ENCODE results near the gene SMOC1.

SMOC1 gene

GRCh38 chr14:69865701-69866365, 13.4 kb upstream of the SMOC1 start:
- Histone ChIP-seq H3K4me1 (ENCODE audit: insufficient read depth, low read length) (peaks cover 4% of the 10 kb centered on the region; the same call in 1 of the 2 replicates), H3K9me3 (ENCODE audit: insufficient read depth, low read depth, low read length) (peaks cover 11% of the 10 kb centered on the region; the same call in 1 of the 2 replicates), H3K27me3 (ENCODE audit: insufficient read depth, low read length) (peaks cover 1% of the 10 kb centered on the region; the same call in 1 of the 2 replicates), H3K9ac (ENCODE audit: low read depth, low read length) (no peak overlapping the region), H3K4me3 (ENCODE audit: low read length) (no peak overlapping the region), H3K36me3 (ENCODE audit: insufficient read depth, low read depth, low read length) (no peaks in the 10 kb centered on the region), H3K27ac (ENCODE audit: low read length) (no peak overlapping the region)

DNA sequence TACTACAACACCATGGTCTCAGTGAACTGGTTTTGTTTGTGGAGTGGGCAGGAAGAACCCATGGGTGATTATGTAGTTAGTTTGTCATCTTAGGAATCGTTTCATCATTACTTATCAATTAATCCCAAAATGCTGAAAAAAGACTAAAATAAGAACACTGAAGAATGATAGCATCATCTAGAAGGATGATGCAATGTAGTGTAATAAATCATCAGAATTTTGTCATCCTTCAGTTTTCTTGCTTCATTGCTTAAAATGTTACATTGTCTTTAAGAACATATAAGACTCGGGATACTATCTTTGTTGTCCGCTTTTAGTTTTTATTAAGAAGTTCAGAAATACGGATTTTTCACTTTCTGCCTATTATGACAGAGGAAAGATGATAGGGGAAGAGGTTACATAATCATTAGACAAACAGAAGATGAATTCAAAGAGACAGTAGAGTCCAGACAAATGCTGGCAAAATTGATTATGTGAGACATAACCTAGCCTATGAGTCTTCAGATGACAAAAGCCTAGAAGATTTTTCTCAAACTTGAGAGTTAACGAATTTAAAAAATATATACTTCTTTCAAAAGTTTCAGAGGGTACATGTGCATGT, 10.8 kb upstream of the SMOC1 start:
- H3K27ac ChIP-seq (ENCODE audit: low read length): no peak overlapping the region
- no peaks in the 10 kb centered on the region for H3K4me1 ChIP-seq (ENCODE audit: insufficient read depth, low read length)
- peaks cover 11% of the 10 kb centered on the region; the same call in 1 of the 2 replicates for H3K9me3 ChIP-seq (ENCODE audit: insufficient read depth, low read depth, low read length)
- no peak overlapping the region for H3K4me3 ChIP-seq (ENCODE audit: low read length)
- H3K27me3 ChIP-seq (ENCODE audit: insufficient read depth, low read length): no peaks in the 10 kb centered on the region
- H3K36me3 ChIP-seq (ENCODE audit: insufficient read depth, low read depth, low read length): no peaks in the 10 kb centered on the region
- no peak overlapping the region for H3K9ac ChIP-seq (ENCODE audit: low read depth, low read length)

DNA sequence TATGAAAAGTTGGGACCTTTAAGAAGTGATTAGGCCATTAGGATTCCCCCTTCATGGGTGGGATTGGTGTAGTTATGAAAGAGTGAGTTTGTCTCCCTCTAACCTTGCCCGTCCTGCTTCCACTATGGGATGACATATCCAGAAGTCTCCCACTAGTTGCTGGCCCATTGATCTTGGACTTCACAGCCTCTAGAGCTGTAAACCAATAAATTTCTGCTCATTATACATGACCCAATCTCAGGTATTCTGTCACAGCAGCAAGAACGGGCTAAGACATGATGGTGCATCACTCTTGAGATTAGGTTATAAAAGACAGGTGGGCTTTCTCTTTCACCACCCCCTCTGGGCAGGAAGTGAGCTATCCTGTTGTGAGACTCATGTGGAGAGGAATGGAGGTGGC, 8.6 kb upstream of the SMOC1 start:
- no peak overlapping the region for H3K9ac ChIP-seq (ENCODE audit: low read depth, low read length)
- no peaks in the 10 kb centered on the region for H3K27me3 ChIP-seq (ENCODE audit: insufficient read depth, low read length)
- no peak overlapping the region for H3K27ac ChIP-seq (ENCODE audit: low read length)
- H3K4me3 ChIP-seq (ENCODE audit: low read length): no peak overlapping the region
- H3K9me3 ChIP-seq (ENCODE audit: insufficient read depth, low read depth, low read length): peaks cover 9% of the 10 kb centered on the region; the same call in 1 of the 2 replicates
- H3K36me3 ChIP-seq (ENCODE audit: insufficient read depth, low read depth, low read length): no peaks in the 10 kb centered on the region
- no peaks in the 10 kb centered on the region for H3K4me1 ChIP-seq (ENCODE audit: insufficient read depth, low read length)

- no peaks in the 10 kb centered on the region for H3K36me3 ChIP-seq (ENCODE audit: insufficient read depth, low read depth, low read length)
- no peaks in the 10 kb centered on the region for H3K4me1 ChIP-seq (ENCODE audit: insufficient read depth, low read length)
- peaks cover 27% of the 10 kb centered on the region for H3K27me3 ChIP-seq (ENCODE audit: insufficient read depth, low read length)
- no peak overlapping the region for H3K9ac ChIP-seq (ENCODE audit: low read depth, low read length)
- no peak overlapping the region for H3K27ac ChIP-seq (ENCODE audit: low read length)
- no peak overlapping the region for H3K4me3 ChIP-seq (ENCODE audit: low read length)
- H3K9me3 ChIP-seq (ENCODE audit: insufficient read depth, low read depth, low read length): no peaks in the 10 kb centered on the region
Measured at GRCh38 chr14:69873877-69874780, 5.1 kb upstream of the SMOC1 start.

DNA sequence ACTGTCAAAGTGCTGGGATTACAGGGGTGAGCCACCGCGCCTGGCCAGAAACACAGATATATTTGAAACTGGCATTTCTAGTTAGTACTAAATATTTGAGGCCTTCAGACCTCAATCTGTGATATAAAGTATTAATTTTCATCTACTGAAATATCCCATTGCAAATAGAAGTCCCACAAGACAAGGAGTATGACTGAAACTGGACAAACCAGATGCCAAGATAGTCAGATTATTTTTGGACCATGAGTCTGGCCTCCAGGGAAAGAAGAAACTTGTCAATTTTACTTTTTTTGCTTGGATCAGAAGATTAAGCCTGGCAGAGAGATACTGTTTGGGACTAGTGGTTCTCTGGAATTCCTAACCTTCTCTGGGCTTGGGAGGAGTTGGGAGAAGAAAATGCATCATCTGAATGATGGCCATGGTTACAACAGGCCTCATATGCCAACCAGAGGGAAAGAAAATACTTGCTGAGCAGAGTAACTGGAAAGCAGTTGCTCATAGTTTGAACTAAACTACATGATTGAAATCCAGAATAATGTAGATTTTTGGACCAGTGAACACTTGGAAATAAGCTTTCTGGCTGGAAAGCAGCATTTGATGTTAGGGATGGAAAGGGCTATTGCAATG, 2.9 kb upstream of the SMOC1 start:
- no peak overlapping the region for H3K4me3 ChIP-seq (ENCODE audit: low read length)
- no peak overlapping the region for H3K27ac ChIP-seq (ENCODE audit: low read length)

DNA sequence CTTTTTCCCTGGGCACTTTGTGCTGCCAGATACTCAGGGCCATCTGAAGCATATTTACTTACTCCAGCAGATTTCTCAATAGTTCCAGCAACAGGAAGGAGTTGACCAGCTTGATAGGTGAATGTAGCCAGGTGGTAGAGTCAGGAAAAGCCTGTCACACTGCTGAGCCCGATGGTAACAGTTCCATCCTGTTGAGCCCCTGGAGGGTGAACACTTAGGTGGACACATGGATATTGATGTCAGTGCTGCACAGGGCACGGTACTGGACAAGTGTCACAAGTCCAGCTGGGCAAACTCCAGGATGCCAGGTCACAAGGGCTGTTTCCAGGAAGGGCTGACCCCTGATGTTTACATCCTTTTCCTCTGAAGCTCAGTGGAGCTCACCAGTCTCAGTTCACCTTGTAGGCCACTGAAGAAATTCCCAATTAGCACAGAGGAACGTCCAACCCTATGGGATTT, 2.3 kb upstream of the SMOC1 start:
- no peak overlapping the region for H3K9ac ChIP-seq (ENCODE audit: low read depth, low read length)
- H3K27me3 ChIP-seq (ENCODE audit: insufficient read depth, low read length): peaks cover 54% of the 10 kb centered on the region
- H3K4me3 ChIP-seq (ENCODE audit: low read length): no peak overlapping the region
- no peak overlapping the region for H3K27ac ChIP-seq (ENCODE audit: low read length)
- H3K36me3 ChIP-seq (ENCODE audit: insufficient read depth, low read depth, low read length): no peaks in the 10 kb centered on the region
- H3K9me3 ChIP-seq (ENCODE audit: insufficient read depth, low read depth, low read length): no peaks in the 10 kb centered on the region
- no peaks in the 10 kb centered on the region for H3K4me1 ChIP-seq (ENCODE audit: insufficient read depth, low read length)

More for the DNA sequence above, 2.9 kb upstream of the SMOC1 start:
- H3K9me3 ChIP-seq (ENCODE audit: insufficient read depth, low read depth, low read length): no peaks in the 10 kb centered on the region
- no peaks in the 10 kb centered on the region for H3K4me1 ChIP-seq (ENCODE audit: insufficient read depth, low read length)
- H3K27me3 ChIP-seq (ENCODE audit: insufficient read depth, low read length): peaks cover 48% of the 10 kb centered on the region
- H3K9ac ChIP-seq (ENCODE audit: low read depth, low read length): no peak overlapping the region
- H3K36me3 ChIP-seq (ENCODE audit: insufficient read depth, low read depth, low read length): no peaks in the 10 kb centered on the region

DNA sequence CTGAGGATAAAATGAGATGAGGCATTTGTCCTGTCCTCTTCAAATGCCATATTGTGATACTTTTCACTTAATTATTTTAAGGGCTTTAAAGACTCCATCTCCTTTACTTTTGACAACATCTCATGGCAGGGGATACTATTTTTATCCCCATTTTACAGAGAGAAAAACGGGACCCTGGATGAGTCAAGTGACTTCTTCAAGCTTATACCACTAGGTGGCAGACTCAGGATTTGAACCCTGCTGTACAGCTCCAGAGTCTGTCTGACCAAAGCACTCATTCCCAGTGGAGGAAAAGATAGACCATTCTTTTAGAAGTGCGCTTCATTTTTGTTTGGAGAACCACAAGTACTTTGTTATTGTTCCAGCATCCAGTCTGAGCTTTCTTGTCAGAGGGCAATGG, 1.7 kb upstream of the SMOC1 start:
- no peak overlapping the region for H3K27ac ChIP-seq (ENCODE audit: low read length)
- H3K9me3 ChIP-seq (ENCODE audit: insufficient read depth, low read depth, low read length): no peaks in the 10 kb centered on the region
- peaks cover 60% of the 10 kb centered on the region for H3K27me3 ChIP-seq (ENCODE audit: insufficient read depth, low read length)
- no peak overlapping the region for H3K9ac ChIP-seq (ENCODE audit: low read depth, low read length)
- no peak overlapping the region for H3K4me3 ChIP-seq (ENCODE audit: low read length)
- H3K36me3 ChIP-seq (ENCODE audit: insufficient read depth, low read depth, low read length): no peaks in the 10 kb centered on the region
- peaks cover 4% of the 10 kb centered on the region; the same call in 1 of the 2 replicates for H3K4me1 ChIP-seq (ENCODE audit: insufficient read depth, low read length)

- H3K9me3 ChIP-seq (ENCODE audit: insufficient read depth, low read depth, low read length): no peaks in the 10 kb centered on the region
- H3K27me3 ChIP-seq (ENCODE audit: insufficient read depth, low read length): peaks cover 62% of the 10 kb centered on the region
- H3K27ac ChIP-seq (ENCODE audit: low read length): no peak overlapping the region
- no peak overlapping the region for H3K9ac ChIP-seq (ENCODE audit: low read depth, low read length)
- no peaks in the 10 kb centered on the region for H3K36me3 ChIP-seq (ENCODE audit: insufficient read depth, low read depth, low read length)
- no peak overlapping the region for H3K4me3 ChIP-seq (ENCODE audit: low read length)
- H3K4me1 ChIP-seq (ENCODE audit: insufficient read depth, low read length): peaks cover 6% of the 10 kb centered on the region; the same call in 1 of the 2 replicates
Measured at GRCh38 chr14:69878251-69878650, 965 bp upstream of the SMOC1 start.

DNA sequence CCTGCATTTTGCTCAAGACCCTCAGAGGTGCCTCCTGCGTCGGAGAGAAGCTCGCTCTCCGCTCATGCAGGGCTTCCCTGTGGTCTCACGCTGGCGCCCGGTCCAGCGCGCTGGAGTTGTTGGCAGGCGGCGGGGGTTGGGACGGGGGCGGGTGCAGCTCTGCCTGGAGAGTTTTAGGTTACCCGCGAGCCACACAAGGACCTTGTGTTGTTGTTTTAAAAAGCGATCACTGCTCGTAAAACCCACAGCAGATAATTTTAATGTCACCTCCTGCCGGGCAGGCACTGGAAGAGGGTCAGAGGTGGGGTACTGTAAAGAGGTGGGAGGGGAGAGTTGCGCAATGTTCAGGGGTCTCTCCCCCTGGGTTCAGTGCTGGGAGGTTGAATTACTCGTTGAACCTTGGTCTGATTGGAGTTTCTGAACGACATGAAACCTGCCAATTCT, 850 bp downstream of the SMOC1 start:
- Histone ChIP-seq H3K27ac (ENCODE audit: low read length) (no peak overlapping the region), H3K4me1 (ENCODE audit: insufficient read depth, low read length) (peaks cover 6% of the 10 kb centered on the region; the same call in 1 of the 2 replicates), H3K27me3 (ENCODE audit: insufficient read depth, low read length) (peaks cover 62% of the 10 kb centered on the region), H3K9me3 (ENCODE audit: insufficient read depth, low read depth, low read length) (no peaks in the 10 kb centered on the region), H3K36me3 (ENCODE audit: insufficient read depth, low read depth, low read length) (no peaks in the 10 kb centered on the region), H3K4me3 (ENCODE audit: low read length) (peak overlapping the region; percentile 66), H3K9ac (ENCODE audit: low read depth, low read length) (no peak overlapping the region)

DNA sequence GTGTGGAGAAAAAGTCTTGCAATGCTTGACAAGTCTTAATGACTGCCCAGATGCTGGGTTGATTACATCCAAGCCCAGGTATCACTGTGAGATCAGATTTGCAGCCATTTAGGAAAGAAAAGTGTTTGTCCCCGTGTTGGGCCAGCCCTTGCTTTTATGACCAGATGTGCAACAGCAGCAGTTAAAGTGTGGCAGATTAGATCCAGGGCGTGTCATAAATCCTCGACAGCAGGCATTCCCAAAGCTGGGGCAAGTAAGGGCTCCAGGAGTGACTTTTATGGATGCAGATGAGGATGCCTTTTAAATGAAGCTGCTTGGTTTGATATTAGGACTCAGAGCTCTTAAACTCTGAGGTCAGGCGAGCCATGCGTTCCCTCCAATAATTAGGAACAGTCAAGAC, 1.7 kb downstream of the SMOC1 start:
- no peaks in the 10 kb centered on the region for H3K36me3 ChIP-seq (ENCODE audit: insufficient read depth, low read depth, low read length)
- peaks cover 62% of the 10 kb centered on the region for H3K27me3 ChIP-seq (ENCODE audit: insufficient read depth, low read length)
- H3K27ac ChIP-seq (ENCODE audit: low read length): no peak overlapping the region
- H3K9ac ChIP-seq (ENCODE audit: low read depth, low read length): no peak overlapping the region
- peaks cover 6% of the 10 kb centered on the region; the same call in 1 of the 2 replicates for H3K4me1 ChIP-seq (ENCODE audit: insufficient read depth, low read length)
- H3K4me3 ChIP-seq (ENCODE audit: low read length): peak overlapping the region; percentile 66; the same call in 1 of the 2 replicates
- no peaks in the 10 kb centered on the region for H3K9me3 ChIP-seq (ENCODE audit: insufficient read depth, low read depth, low read length)

Measured in iPS-20b (cell line).